ENCODE results near the gene MALSU1.

DNA sequence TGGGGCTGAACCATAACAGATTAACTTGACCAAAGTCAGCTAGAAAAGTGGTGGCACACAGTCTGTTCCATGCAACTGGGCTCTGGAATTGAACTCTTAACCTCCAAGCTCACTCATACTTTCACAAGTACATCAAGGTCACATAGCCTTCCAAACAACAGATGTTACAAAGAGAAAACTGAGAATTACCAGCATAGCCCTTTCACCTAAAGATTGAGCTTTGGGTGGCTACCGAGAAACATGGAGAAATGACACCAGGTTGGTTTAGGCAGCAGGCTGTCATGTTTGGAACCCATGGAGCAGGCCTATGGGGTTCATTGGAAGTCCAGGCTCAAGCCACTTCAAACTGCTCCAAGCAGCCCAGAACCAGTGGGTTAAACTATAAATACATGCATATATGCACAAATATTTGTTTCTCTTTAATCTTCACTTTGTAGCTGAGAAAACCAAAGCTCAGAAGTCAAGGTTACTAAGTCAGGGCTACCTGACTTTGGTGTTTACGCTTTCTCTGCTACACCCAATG is 59.1 kb downstream of the MALSU1 start:
- TF ChIP-seq CTCF (IDR thresholded peaks at IDR 0.05; ENCODE audit: low read length) (no peak), EZH2 (IDR thresholded peaks at IDR 0.05; ENCODE audit: borderline replicate concordance, low read length) (no peak)
